ENCODE data around the gene ERF. TPM values are rescaled to one million over a fixed set of nuclear protein-coding genes. Genes with fewer than 3 reads are reported as not detected.
A peak's percentile ranks its signal among the peaks of the same experiment; 100 is the strongest.

Gene ERF
- total RNA-seq, 2 donors from 2014 or later: 106 to 138 TPM

DNA sequence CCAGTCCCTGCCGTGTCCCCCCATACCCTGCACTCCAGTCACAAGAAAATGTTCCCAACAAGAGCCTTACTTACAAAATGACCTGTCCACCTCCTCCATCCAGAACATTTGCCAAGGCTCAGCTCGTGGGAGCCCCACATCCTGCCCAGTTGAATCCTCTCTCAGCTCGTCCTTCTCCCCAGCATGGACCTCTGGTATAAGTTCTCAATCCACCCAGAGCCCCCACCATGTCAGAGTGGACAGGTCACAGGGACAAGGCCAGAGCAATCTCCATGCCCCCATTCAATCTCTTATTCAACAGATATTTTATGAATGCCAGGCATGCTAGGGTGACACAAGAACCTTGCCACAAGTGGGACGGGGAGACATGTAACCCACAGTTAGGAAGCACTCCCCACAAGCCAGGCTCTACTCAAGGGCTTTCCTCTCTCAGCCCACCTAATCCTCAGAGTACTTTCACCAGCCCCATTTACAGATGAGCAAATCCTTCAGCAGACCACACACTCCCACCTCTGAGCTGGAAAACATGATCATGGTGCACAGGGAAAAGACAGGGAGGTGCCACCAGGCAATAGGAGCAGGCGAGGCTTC is 52.5 kb downstream of the ERF start:
- Histone ChIP-seq H3K36me3 (ENCODE audit: control insufficient read depth, insufficient read depth, low read length) (peaks cover 51% of the 10 kb centered on the region), H3K4me3 (ENCODE audit: low read length) (no peak overlapping the region), H3K4me1 (ENCODE audit: control insufficient read depth, insufficient read depth, low read length) (no peaks in the 10 kb centered on the region), H3K27me3 (ENCODE audit: control insufficient read depth, insufficient read depth, low read length, poor library complexity, severe bottlenecking) (no peaks in the 10 kb centered on the region), H3K9me3 (ENCODE audit: control insufficient read depth, low read length) (no peaks in the 10 kb centered on the region), H3K27ac (ENCODE audit: low read depth, low read length) (no peak overlapping the region), H3K9ac (ENCODE audit: extremely low read depth, low read length, poor library complexity, severe bottlenecking) (no peak overlapping the region)
- Mint-ChIP-seq H3K4me1 (peaks cover 1% of the 10 kb centered on the region), H3K9me3 (no peaks in the 10 kb centered on the region), H3K4me3 (no peak overlapping the region), H3K27ac (peak overlapping the region; percentile 48), H3K27me3 (ENCODE audit: insufficient read depth) (no peaks in the 10 kb centered on the region), H3K36me3 (ENCODE audit: low read depth) (peaks cover 79% of the 10 kb centered on the region)
- no peak for DNase-seq
- 85 to 96% methylated on average over 4 to 5 of the region's 5 CpGs for WGBS, 2 experiments (ENCODE audit: insufficient coverage in 1 of 2, insufficient read length in 1 of 2)
- no peak for TF ChIP-seq CTCF (conservative IDR thresholded peaks at IDR 0.05)

GRCh38 chr19:42201489-42202289 is 53.2 kb downstream of the ERF start:
- no peaks in the 10 kb centered on the region for H3K27me3 ChIP-seq (ENCODE audit: control insufficient read depth, insufficient read depth, low read length, poor library complexity, severe bottlenecking)
- Mint-ChIP-seq H3K27ac (peak overlapping the region; percentile 48), H3K4me3 (no peak overlapping the region), H3K36me3 (ENCODE audit: low read depth) (peaks cover 81% of the 10 kb centered on the region), H3K4me1 (peaks cover 1% of the 10 kb centered on the region), H3K27me3 (ENCODE audit: insufficient read depth) (no peaks in the 10 kb centered on the region), H3K9me3 (no peaks in the 10 kb centered on the region)
- peaks cover 51% of the 10 kb centered on the region for H3K36me3 ChIP-seq (ENCODE audit: control insufficient read depth, insufficient read depth, low read length)
- no peak overlapping the region for H3K4me3 ChIP-seq (ENCODE audit: low read length)
- TF ChIP-seq CTCF (conservative IDR thresholded peaks at IDR 0.05): no peak
- no peaks in the 10 kb centered on the region for H3K4me1 ChIP-seq (ENCODE audit: control insufficient read depth, insufficient read depth, low read length)
- H3K9ac ChIP-seq (ENCODE audit: extremely low read depth, low read length, poor library complexity, severe bottlenecking): no peak overlapping the region
- no peak for DNase-seq
- H3K27ac ChIP-seq (ENCODE audit: low read depth, low read length): no peak overlapping the region
- no peaks in the 10 kb centered on the region for H3K9me3 ChIP-seq (ENCODE audit: control insufficient read depth, low read length)
- 90 to 97% methylated on average over 5 to 6 of the region's 6 CpGs for WGBS, 2 experiments (ENCODE audit: insufficient coverage in 1 of 2, insufficient read length in 1 of 2)

DNA sequence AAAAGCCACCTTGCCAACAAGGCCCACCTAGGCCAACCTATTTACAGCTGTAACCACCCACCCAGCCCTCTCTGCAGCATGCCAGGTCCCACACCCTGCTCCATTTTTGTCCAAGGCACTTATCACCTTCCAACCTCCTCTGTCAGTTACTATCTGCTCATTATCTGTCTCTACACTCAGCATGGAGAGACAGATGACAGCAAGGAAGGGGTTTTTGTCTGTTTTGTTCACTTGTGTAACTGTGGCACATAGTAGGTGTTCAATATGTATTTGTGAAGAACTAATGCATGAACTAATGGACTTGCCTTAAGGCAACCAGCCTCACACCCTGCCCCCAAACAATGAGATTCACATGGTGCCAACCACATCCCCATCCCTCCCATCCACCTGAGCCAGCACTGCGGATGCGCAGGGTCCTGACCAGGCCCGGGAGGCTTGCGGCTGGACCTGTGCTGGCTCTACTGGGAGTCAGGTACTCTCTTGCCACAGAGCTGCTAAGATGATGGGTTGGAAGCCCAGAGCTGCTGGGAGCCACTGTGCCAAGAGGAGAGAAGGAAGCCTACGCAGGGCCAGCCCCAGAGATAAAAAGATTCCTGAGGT is 54.7 kb downstream of the ERF start:
- no peaks in the 10 kb centered on the region for H3K27me3 ChIP-seq (ENCODE audit: control insufficient read depth, insufficient read depth, low read length, poor library complexity, severe bottlenecking)
- no peak overlapping the region for H3K9ac ChIP-seq (ENCODE audit: extremely low read depth, low read length, poor library complexity, severe bottlenecking)
- no peak for TF ChIP-seq CTCF (conservative IDR thresholded peaks at IDR 0.05)
- Mint-ChIP-seq H3K9me3 (no peaks in the 10 kb centered on the region), H3K4me1 (peaks cover 1% of the 10 kb centered on the region), H3K27ac (peak overlapping the region; percentile 52), H3K4me3 (no peak overlapping the region), H3K27me3 (ENCODE audit: insufficient read depth) (peaks cover 6% of the 10 kb centered on the region), H3K36me3 (ENCODE audit: low read depth) (peaks cover 80% of the 10 kb centered on the region)
- no peak overlapping the region for H3K27ac ChIP-seq (ENCODE audit: low read depth, low read length)
- no peaks in the 10 kb centered on the region for H3K4me1 ChIP-seq (ENCODE audit: control insufficient read depth, insufficient read depth, low read length)
- no peaks in the 10 kb centered on the region for H3K9me3 ChIP-seq (ENCODE audit: control insufficient read depth, low read length)
- peaks cover 49% of the 10 kb centered on the region for H3K36me3 ChIP-seq (ENCODE audit: control insufficient read depth, insufficient read depth, low read length)
- WGBS, 2 experiments (ENCODE audit: insufficient coverage in 1 of 2, insufficient read length in 1 of 2): 81 to 96% methylated on average over 3 to 5 of the region's 5 CpGs
- H3K4me3 ChIP-seq (ENCODE audit: low read length): no peak overlapping the region
- no peak for DNase-seq

Measured in endodermal cell (in vitro differentiated cells).